CD4-positive, alpha-beta memory T cell (primary cell): ENCODE data around the gene LTB4R2. TPM values are rescaled to one million over a fixed set of nuclear protein-coding genes. Genes with fewer than 3 reads are reported as not detected.

ENCODE experiments used
- CTCF ChIA-PET: fragments of 350-600 bp; sonication (Branson Sonifier 250); formaldehyde crosslinking; loops from one replicate; lab custom pipeline; 2021; ENCODE audit warnings: inconsistent platforms; ENCODE audit not compliant: partially characterized antibody; lab: Charles Lee
- POLR2A ChIA-PET: fragments of 350-600 bp; sonication (Branson Sonifier 250); formaldehyde crosslinking; loops from one replicate; lab custom pipeline; 2021; ENCODE audit not compliant: partially characterized antibody; lab: Charles Lee
- DNase-seq, 5 donors: peaks; one replicate each; pipeline versions ENCODE4 v3.0.0 to v3.0.0-alpha.2; 2020 to 2022; ENCODE audit warnings: mixed read lengths in 1 of 5
- H3K27ac ChIP-seq: one replicate; pipeline ENCODE4 v1.7.0; 2013; ENCODE audit warnings: low read depth, low read length
- H3K27me3 ChIP-seq: 2 replicates; pipeline ENCODE4 v1.7.0; 2013; ENCODE audit warnings: mild to moderate bottlenecking, low read length, moderate library complexity; ENCODE audit not compliant: insufficient read depth
- H3K36me3 ChIP-seq: 2 replicates; pipeline ENCODE4 v1.7.0; 2013; ENCODE audit warnings: mild to moderate bottlenecking, low read length, moderate library complexity; ENCODE audit not compliant: insufficient read depth
- H3K4me1 ChIP-seq: 2 replicates; pipeline ENCODE4 v1.7.0; 2013; ENCODE audit warnings: mild to moderate bottlenecking, low read length, moderate library complexity; ENCODE audit not compliant: insufficient read depth
- H3K4me3 ChIP-seq, 2 donors: one replicate each; pipeline ENCODE4 v1.7.0; 2013; ENCODE audit warnings: low read length in 2 of 2, mild to moderate bottlenecking in 1 of 2
- H3K9me3 ChIP-seq, 2 donors: one replicate each; pipeline ENCODE4 v1.7.0; 2013; ENCODE audit warnings: low read length in 2 of 2, control low read depth in 1 of 2; ENCODE audit not compliant: control insufficient read depth in 1 of 2
- H3K27ac Mint-ChIP-seq, 7 donors: one replicate each; pipeline ENCODE4 v1.8.0; 2020 to 2021; ENCODE audit warnings: mixed read lengths in 7 of 7, mild to moderate bottlenecking in 6 of 7, inconsistent platforms in 3 of 7, moderate library complexity in 3 of 7
- H3K27me3 Mint-ChIP-seq, 2 donors: one replicate each; pipeline ENCODE4 v1.8.0; 2020 to 2021; ENCODE audit warnings: mixed read lengths in 2 of 2
- H3K36me3 Mint-ChIP-seq, 2 donors: one replicate each; pipeline ENCODE4 v1.8.0; 2020 to 2021; ENCODE audit warnings: mixed read lengths in 2 of 2, inconsistent platforms in 1 of 2, mild to moderate bottlenecking in 1 of 2
- H3K4me1 Mint-ChIP-seq, 4 donors: one replicate each; pipeline ENCODE4 v1.8.0; 2020 to 2021; ENCODE audit warnings: mixed read lengths in 4 of 4, mild to moderate bottlenecking in 1 of 4
- H3K4me3 Mint-ChIP-seq, 8 donors: one replicate each; pipeline ENCODE4 v1.8.0; 2020 to 2021; ENCODE audit warnings: mixed read lengths in 8 of 8, mild to moderate bottlenecking in 7 of 8, moderate library complexity in 6 of 8, inconsistent platforms in 3 of 8
- H3K9me3 Mint-ChIP-seq, 8 donors: one replicate each; pipeline ENCODE4 v1.8.0; 2020 to 2021; ENCODE audit warnings: mixed read lengths in 8 of 8, mild to moderate bottlenecking in 5 of 8, inconsistent platforms in 3 of 8, moderate library complexity in 1 of 8
- intact Hi-C: fragments of 100-400 bp; cut with micrococcal nuclease; formaldehyde crosslinking; loops from one replicate; pipeline ENCODE4 v1.15.1; 2023
- polyA plus RNA-seq, 2 donors: library from polyadenylated mRNA; unstranded; fragments of 300-500 nt; fragmentation: Illumina TruSeq; gene quantifications; one replicate each; pipeline ENCODE4 v1.2.3, GENCODE V29; 2021
- total RNA-seq, 2 experiments: library from RNA; stranded (reverse); gene quantifications; one replicate each; pipeline ENCODE4 v1.2.3, GENCODE V29; 2021

The LTB4R2 gene
- total RNA-seq (10 to 100 TPM; 18.0 to 18.8 TPM), polyA plus RNA-seq (1 to 10 TPM; 2.3 to 3.2 TPM)

GRCh38 chr14:24309538-24310264, at the start of gene LTB4R2:
LTB4R2 (plus strand) TSS chr14:24310140; CDS start chr14:24310665, 525 bp downstream.
- peaks cover 29 to 34% of the 10 kb centered on the region in 2 donors for H3K36me3 Mint-ChIP-seq
- ChIA-PET CTCF (interaction anchor here (0.7 to 18.5 kb wide), 14 partner anchors 8 to 229 kb away, joined by 3 to 556 read pairs (median 28); partner anchors contain the start of genes ADCY4, CBLN3, DHRS1 and KHNYN), POLR2A (interaction anchor here (0.6 to 8.5 kb wide), 21 partner anchors 10 to 195 kb away, joined by 3 to 108 read pairs (median 11); partner anchors contain the start of genes CBLN3, CHMP4A, DCAF11 and DHRS1)
- peaks cover 47 to 87% (median 62%) of the 10 kb centered on the region in 4 donors for H3K4me1 Mint-ChIP-seq
- no peaks in the 10 kb centered on the region for H3K27me3 ChIP-seq
- H3K4me3 Mint-ChIP-seq, result peak within 1 kb of the TSS; percentile 83 to 89 (median 87)
- peak within 1 kb of the TSS; percentile 72 for H3K27ac ChIP-seq
- H3K9me3 ChIP-seq, result no peaks in the 10 kb centered on the region
- H3K27me3 Mint-ChIP-seq, result no peaks in the 10 kb centered on the region
- H3K9me3 Mint-ChIP-seq, result peaks cover 0 to 1% (median 0%) of the 10 kb centered on the region in 8 donors
- peaks cover 63% of the 10 kb centered on the region for H3K4me1 ChIP-seq
- intact Hi-C loops, result loop anchor here (1.0 to 5.0 kb wide), 2 partner anchors 10 to 123 kb away; partner anchors contain the start of genes DHRS1 and NOP9
- no peak for DNase-seq
- peak within 1 kb of the TSS; percentile 32 to 58 for H3K4me3 ChIP-seq
- H3K36me3 ChIP-seq, result peaks cover 31% of the 10 kb centered on the region
- peak within 1 kb of the TSS; percentile 81 to 96 (median 93) for H3K27ac Mint-ChIP-seq

GRCh38 chr14:24260780-24261157, 49.2 kb upstream of the LTB4R2 start:
- CTCF ChIA-PET, result interaction anchor here (1.7 kb wide), 1 partner anchor 202 kb away, joined by 4 read pairs; no protein-coding TSS in a partner anchor
- no peak overlapping the region for H3K4me3 Mint-ChIP-seq

GRCh38 chr14:24261256-24261968, 48.5 kb upstream of the LTB4R2 start:
- Histone ChIP-seq H3K27ac (no peak overlapping the region), H3K9me3 (no peaks in the 10 kb centered on the region), H3K27me3 (no peaks in the 10 kb centered on the region), H3K4me3 (no peak overlapping the region), H3K36me3 (peaks cover 14% of the 10 kb centered on the region), H3K4me1 (no peaks in the 10 kb centered on the region)
- ChIA-PET POLR2A (interaction anchor here (1.6 kb wide), 1 partner anchor 19 kb away, joined by 5 read pairs; the partner anchor contains the start of gene TINF2), CTCF (interaction anchor here (0.9 to 1.7 kb wide), 2 partner anchors 10 to 203 kb away, joined by 3 to 4 read pairs; no protein-coding TSS in a partner anchor)
- intact Hi-C loops, result no loop called here
- no peak overlapping the region for H3K4me3 Mint-ChIP-seq
- H3K36me3 Mint-ChIP-seq, result peaks cover 19 to 37% of the 10 kb centered on the region in 2 donors
- no peaks in the 10 kb centered on the region for H3K4me1 Mint-ChIP-seq
- H3K9me3 Mint-ChIP-seq, result no peaks in the 10 kb centered on the region
- H3K27me3 Mint-ChIP-seq, result no peaks in the 10 kb centered on the region
- peak overlapping the region in 2 of 7 donors; percentile 58 to 79 for H3K27ac Mint-ChIP-seq
- DNase-seq, result no peak

More at GRCh38 chr14:24260780-24261157, 49.2 kb upstream of the LTB4R2 start:
- no peaks in the 10 kb centered on the region for H3K27me3 Mint-ChIP-seq
- no peaks in the 10 kb centered on the region for H3K4me1 Mint-ChIP-seq
- POLR2A ChIA-PET, result no interaction called here
- DNase-seq, result no peak
- Histone ChIP-seq H3K36me3 (peaks cover 8% of the 10 kb centered on the region), H3K27me3 (no peaks in the 10 kb centered on the region), H3K4me1 (no peaks in the 10 kb centered on the region), H3K4me3 (no peak overlapping the region), H3K9me3 (no peaks in the 10 kb centered on the region), H3K27ac (no peak overlapping the region)
- H3K27ac Mint-ChIP-seq, result no peak overlapping the region
- intact Hi-C loops, result no loop called here
- no peaks in the 10 kb centered on the region for H3K9me3 Mint-ChIP-seq
- H3K36me3 Mint-ChIP-seq, result peaks cover 14 to 31% of the 10 kb centered on the region in 2 donors

GRCh38 chr14:24261969-24262327, 48.0 kb upstream of the LTB4R2 start:
- Histone ChIP-seq H3K27ac (no peak overlapping the region), H3K27me3 (no peaks in the 10 kb centered on the region), H3K36me3 (peaks cover 19% of the 10 kb centered on the region), H3K4me1 (no peaks in the 10 kb centered on the region), H3K4me3 (no peak overlapping the region), H3K9me3 (no peaks in the 10 kb centered on the region)
- peaks cover 0 to under 1% (median 0%) of the 10 kb centered on the region in 4 donors for H3K4me1 Mint-ChIP-seq
- H3K27ac Mint-ChIP-seq, result no peak overlapping the region
- POLR2A ChIA-PET, result interaction anchor here (1.1 to 1.6 kb wide), 2 partner anchors 10 to 19 kb away, joined by 3 to 5 read pairs; partner anchors contain the start of gene TINF2
- CTCF ChIA-PET, result interaction anchor here (0.9 to 1.7 kb wide), 2 partner anchors 11 to 204 kb away, joined by 3 to 4 read pairs; no protein-coding TSS in a partner anchor
- H3K4me3 Mint-ChIP-seq, result no peak overlapping the region
- H3K27me3 Mint-ChIP-seq, result no peaks in the 10 kb centered on the region
- intact Hi-C loops, result no loop called here
- H3K9me3 Mint-ChIP-seq, result no peaks in the 10 kb centered on the region
- peaks cover 19 to 40% of the 10 kb centered on the region in 2 donors for H3K36me3 Mint-ChIP-seq
- DNase-seq, result no peak

GRCh38 chr14:24262821-24263733, 46.9 kb upstream of the LTB4R2 start, which contains the start of gene TGM1:
TGM1 (minus strand) TSS chr14:24263177; CDS start chr14:24262352, 825 bp downstream.
- peaks cover 27% of the 10 kb centered on the region for H3K36me3 ChIP-seq
- peak within 1 kb of the TSS in 3 of 7 donors; percentile 8 to 46 (median 37) for H3K27ac Mint-ChIP-seq
- DNase-seq, result no peak
- POLR2A ChIA-PET, result interaction anchor here (1.1 to 1.6 kb wide), 5 partner anchors 9 to 167 kb away, joined by 3 to 5 read pairs (median 3); partner anchors contain the start of genes CBLN3, KHNYN and TINF2
- H3K4me3 Mint-ChIP-seq, result no peak within 1 kb of the TSS
- H3K27me3 Mint-ChIP-seq, result no peaks in the 10 kb centered on the region
- CTCF ChIA-PET, result interaction anchor here (1.0 to 2.0 kb wide), 2 partner anchors 16 to 20 kb away, joined by 3 to 8 read pairs; partner anchors contain the start of gene TINF2
- no peaks in the 10 kb centered on the region for H3K4me1 ChIP-seq
- H3K4me1 Mint-ChIP-seq, result peaks cover 0 to 5% (median 0%) of the 10 kb centered on the region in 4 donors
- no peak within 1 kb of the TSS for H3K27ac ChIP-seq
- H3K9me3 ChIP-seq, result no peaks in the 10 kb centered on the region
- intact Hi-C loops, result no loop called here
- no peaks in the 10 kb centered on the region for H3K27me3 ChIP-seq
- H3K4me3 ChIP-seq, result no peak within 1 kb of the TSS
- peaks cover 24 to 41% of the 10 kb centered on the region in 2 donors for H3K36me3 Mint-ChIP-seq
- H3K9me3 Mint-ChIP-seq, result no peaks in the 10 kb centered on the region

- DNase-seq, result no peak
- ChIA-PET CTCF (interaction anchor here (1.0 to 2.0 kb wide), 2 partner anchors 17 to 21 kb away, joined by 3 to 8 read pairs; partner anchors contain the start of gene TINF2), POLR2A (interaction anchor here (1.2 to 1.5 kb wide), 3 partner anchors 10 to 166 kb away, joined by 3 to 4 read pairs (median 3); partner anchors contain the start of genes CBLN3, KHNYN and TINF2)
- Histone ChIP-seq H3K27ac (no peak overlapping the region), H3K27me3 (no peaks in the 10 kb centered on the region), H3K36me3 (peaks cover 27% of the 10 kb centered on the region), H3K9me3 (no peaks in the 10 kb centered on the region), H3K4me1 (no peaks in the 10 kb centered on the region), H3K4me3 (no peak overlapping the region)
- Mint-ChIP-seq H3K36me3 (peaks cover 28 to 44% of the 10 kb centered on the region in 2 donors), H3K9me3 (no peaks in the 10 kb centered on the region), H3K27me3 (no peaks in the 10 kb centered on the region), H3K27ac (peak overlapping the region in 1 of 7 donors; percentile 46), H3K4me1 (peaks cover 0 to 5% (median 0%) of the 10 kb centered on the region in 4 donors), H3K4me3 (no peak overlapping the region)
- intact Hi-C loops, result no loop called here
These were observed 46.1 kb upstream of the LTB4R2 start for GRCh38 chr14:24263848-24264247.
